GM23338 (cell line): Measurements from ENCODE around the gene RTL10. TPM values are rescaled to one million over a fixed set of nuclear protein-coding genes. Genes with fewer than 3 reads are reported as not detected.

Experiments
- CREB1 ChIP-seq: fragments of 250-450 bp; sonication (Bioruptor Pico); IDR thresholded peaks from 2 replicates; pipeline ENCODE4 v1.5.0; 2020; ENCODE audit warnings: low read depth, mild to moderate bottlenecking, moderate library complexity
- EZH2 ChIP-seq: fragments of 200-600 bp; sonication (generic); IDR thresholded peaks from one replicate; pipeline ENCODE4 v1.8.0; 2017; ENCODE audit warnings: antibody characterized with exemption, mild to moderate bottlenecking, low read depth; ENCODE audit not compliant: unreplicated experiment
- EZH2phosphoT487 ChIP-seq: fragments of 200-600 bp; sonication (generic); IDR thresholded peaks from one replicate; pipeline ENCODE4 v1.8.1; 2018; ENCODE audit warnings: antibody characterized with exemption; ENCODE audit not compliant: unreplicated experiment
- JUNB ChIP-seq: IDR thresholded peaks from one replicate; pipeline ENCODE4 v1.6.1; 2016; ENCODE audit warnings: antibody characterized with exemption; ENCODE audit not compliant: unreplicated experiment
- NANOG ChIP-seq: IDR thresholded peaks from 2 replicates; pipeline ENCODE4 v1.6.1; 2016; ENCODE audit warnings: antibody characterized with exemption, borderline replicate concordance
- ZNF331 ChIP-seq: fragments of 250-450 bp; sonication (Bioruptor Pico); IDR thresholded peaks from 2 replicates; pipeline ENCODE4 v1.5.0; 2020; ENCODE audit warnings: low read depth, mild to moderate bottlenecking, moderate library complexity
- polyA plus RNA-seq: library from polyadenylated mRNA; unstranded; fragments of >200 nt; fragmentation: Nextera tagmentation; extraction: Ambion mirVana; gene quantifications from 2 replicates; pipeline ENCODE4 v1.2.1, GENCODE V29; 2016
- total RNA-seq: library from RNA; depleted of rRNA; stranded (reverse); fragments of >200 nt; shearing (Covaris generic); gene quantifications from 2 replicates; pipeline ENCODE4 v1.2.3, GENCODE V29; 2014
- TF ChIP-seq, protein P1 (sequence below): fragments of 250-450 bp; sonication (Bioruptor Pico); IDR thresholded peaks from 2 replicates; pipeline ENCODE4 v1.5.0; 2020; ENCODE audit warnings: mild to moderate bottlenecking, moderate library complexity
- TF ChIP-seq, protein P2 (sequence below), 2 experiments: fragments of 200-600 bp in 1 of 2; sonication (generic) in 1 of 2; conservative IDR thresholded peaks; 2 replicates each; pipeline versions ENCODE4 v1.5.1 to v1.6.1; 2016 to 2017; ENCODE audit warnings: antibody characterized with exemption in 2 of 2, low read depth in 2 of 2, mild to moderate bottlenecking in 2 of 2, moderate library complexity in 1 of 2

The RTL10 gene
- total and polyA plus RNA-seq, 2 experiments from 2014 or later: 9.4 to 17.4 TPM

- TF ChIP-seq, protein P1, sequence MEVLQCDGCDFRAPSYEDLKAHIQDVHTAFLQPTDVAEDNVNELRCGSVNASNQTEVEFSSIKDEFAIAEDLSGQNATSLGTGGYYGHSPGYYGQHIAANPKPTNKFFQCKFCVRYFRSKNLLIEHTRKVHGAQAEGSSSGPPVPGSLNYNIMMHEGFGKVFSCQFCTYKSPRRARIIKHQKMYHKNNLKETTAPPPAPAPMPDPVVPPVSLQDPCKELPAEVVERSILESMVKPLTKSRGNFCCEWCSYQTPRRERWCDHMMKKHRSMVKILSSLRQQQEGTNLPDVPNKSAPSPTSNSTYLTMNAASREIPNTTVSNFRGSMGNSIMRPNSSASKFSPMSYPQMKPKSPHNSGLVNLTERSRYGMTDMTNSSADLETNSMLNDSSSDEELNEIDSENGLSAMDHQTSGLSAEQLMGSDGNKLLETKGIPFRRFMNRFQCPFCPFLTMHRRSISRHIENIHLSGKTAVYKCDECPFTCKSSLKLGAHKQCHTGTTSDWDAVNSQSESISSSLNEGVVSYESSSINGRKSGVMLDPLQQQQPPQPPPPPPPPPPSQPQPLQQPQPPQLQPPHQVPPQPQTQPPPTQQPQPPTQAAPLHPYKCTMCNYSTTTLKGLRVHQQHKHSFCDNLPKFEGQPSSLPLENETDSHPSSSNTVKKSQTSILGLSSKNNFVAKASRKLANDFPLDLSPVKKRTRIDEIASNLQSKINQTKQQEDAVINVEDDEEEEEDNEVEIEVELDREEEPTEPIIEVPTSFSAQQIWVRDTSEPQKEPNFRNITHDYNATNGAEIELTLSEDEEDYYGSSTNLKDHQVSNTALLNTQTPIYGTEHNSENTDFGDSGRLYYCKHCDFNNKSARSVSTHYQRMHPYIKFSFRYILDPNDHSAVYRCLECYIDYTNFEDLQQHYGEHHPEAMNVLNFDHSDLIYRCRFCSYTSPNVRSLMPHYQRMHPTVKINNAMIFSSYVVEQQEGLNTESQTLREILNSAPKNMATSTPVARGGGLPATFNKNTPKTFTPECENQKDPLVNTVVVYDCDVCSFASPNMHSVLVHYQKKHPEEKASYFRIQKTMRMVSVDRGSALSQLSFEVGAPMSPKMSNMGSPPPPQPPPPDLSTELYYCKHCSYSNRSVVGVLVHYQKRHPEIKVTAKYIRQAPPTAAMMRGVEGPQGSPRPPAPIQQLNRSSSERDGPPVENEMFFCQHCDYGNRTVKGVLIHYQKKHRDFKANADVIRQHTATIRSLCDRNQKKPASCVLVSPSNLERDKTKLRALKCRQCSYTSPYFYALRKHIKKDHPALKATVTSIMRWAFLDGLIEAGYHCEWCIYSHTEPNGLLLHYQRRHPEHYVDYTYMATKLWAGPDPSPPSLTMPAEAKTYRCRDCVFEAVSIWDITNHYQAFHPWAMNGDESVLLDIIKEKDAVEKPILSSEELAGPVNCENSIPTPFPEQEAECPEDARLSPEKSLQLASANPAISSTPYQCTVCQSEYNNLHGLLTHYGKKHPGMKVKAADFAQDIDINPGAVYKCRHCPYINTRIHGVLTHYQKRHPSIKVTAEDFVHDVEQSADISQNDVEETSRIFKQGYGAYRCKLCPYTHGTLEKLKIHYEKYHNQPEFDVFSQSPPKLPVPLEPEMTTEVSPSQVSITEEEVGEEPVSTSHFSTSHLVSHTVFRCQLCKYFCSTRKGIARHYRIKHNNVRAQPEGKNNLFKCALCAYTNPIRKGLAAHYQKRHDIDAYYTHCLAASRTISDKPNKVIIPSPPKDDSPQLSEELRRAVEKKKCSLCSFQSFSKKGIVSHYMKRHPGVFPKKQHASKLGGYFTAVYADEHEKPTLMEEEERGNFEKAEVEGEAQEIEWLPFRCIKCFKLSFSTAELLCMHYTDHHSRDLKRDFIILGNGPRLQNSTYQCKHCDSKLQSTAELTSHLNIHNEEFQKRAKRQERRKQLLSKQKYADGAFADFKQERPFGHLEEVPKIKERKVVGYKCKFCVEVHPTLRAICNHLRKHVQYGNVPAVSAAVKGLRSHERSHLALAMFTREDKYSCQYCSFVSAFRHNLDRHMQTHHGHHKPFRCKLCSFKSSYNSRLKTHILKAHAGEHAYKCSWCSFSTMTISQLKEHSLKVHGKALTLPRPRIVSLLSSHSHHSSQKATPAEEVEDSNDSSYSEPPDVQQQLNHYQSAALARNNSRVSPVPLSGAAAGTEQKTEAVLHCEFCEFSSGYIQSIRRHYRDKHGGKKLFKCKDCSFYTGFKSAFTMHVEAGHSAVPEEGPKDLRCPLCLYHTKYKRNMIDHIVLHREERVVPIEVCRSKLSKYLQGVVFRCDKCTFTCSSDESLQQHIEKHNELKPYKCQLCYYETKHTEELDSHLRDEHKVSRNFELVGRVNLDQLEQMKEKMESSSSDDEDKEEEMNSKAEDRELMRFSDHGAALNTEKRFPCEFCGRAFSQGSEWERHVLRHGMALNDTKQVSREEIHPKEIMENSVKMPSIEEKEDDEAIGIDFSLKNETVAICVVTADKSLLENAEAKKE (CRISPR knock-in tag): no peak
- TF ChIP-seq, protein P2, sequence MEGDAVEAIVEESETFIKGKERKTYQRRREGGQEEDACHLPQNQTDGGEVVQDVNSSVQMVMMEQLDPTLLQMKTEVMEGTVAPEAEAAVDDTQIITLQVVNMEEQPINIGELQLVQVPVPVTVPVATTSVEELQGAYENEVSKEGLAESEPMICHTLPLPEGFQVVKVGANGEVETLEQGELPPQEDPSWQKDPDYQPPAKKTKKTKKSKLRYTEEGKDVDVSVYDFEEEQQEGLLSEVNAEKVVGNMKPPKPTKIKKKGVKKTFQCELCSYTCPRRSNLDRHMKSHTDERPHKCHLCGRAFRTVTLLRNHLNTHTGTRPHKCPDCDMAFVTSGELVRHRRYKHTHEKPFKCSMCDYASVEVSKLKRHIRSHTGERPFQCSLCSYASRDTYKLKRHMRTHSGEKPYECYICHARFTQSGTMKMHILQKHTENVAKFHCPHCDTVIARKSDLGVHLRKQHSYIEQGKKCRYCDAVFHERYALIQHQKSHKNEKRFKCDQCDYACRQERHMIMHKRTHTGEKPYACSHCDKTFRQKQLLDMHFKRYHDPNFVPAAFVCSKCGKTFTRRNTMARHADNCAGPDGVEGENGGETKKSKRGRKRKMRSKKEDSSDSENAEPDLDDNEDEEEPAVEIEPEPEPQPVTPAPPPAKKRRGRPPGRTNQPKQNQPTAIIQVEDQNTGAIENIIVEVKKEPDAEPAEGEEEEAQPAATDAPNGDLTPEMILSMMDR (conservative IDR thresholded peaks at IDR 0.05; ENCODE audit: low read depth in 2 of 2): no peak
- TF ChIP-seq EZH2phosphoT487 (no peak), EZH2 (no peak), ZNF331 (CRISPR knock-in tag) (no peak), NANOG (no peak), JUNB (no peak), CREB1 (CRISPR knock-in tag) (no peak)
Observed at GRCh38 chr22:19821523-19822300, 33.0 kb downstream of the RTL10 start (continued).
